Activated T-cell treated with anti-CD3 and anti-CD28 coated beads for 48 hours (primary cell): Measurements from ENCODE around the gene KCTD21.
"Not testable (repeated sequence)": the region's sequence is repeated elsewhere in the genome, so short reads cannot be mapped to it uniquely, and the experiment has no call there.

ENCODE experiments used
- DNase-seq: peaks from one replicate; pipeline ENCODE4 v3.0.0-alpha.2; 2020; ENCODE audit warnings: low read depth

Gene KCTD21, protein sequence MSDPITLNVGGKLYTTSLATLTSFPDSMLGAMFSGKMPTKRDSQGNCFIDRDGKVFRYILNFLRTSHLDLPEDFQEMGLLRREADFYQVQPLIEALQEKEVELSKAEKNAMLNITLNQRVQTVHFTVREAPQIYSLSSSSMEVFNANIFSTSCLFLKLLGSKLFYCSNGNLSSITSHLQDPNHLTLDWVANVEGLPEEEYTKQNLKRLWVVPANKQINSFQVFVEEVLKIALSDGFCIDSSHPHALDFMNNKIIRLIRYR

GRCh38 chr11:78188286-78189173 is at the start of gene KCTD21, which contains the start of gene USP35:
KCTD21 (minus strand) TSS chr11:78188626; CDS start chr11:78174554, 14,072 bp downstream.
USP35 (plus strand) TSS chr11:78188919; CDS start chr11:78196246, 7,327 bp downstream.
- peak; percentile 92 for DNase-seq

- DNase-seq, result no peak
These were observed 49.0 kb upstream of the KCTD21 start for GRCh38 chr11:78237293-78238046.

DNA sequence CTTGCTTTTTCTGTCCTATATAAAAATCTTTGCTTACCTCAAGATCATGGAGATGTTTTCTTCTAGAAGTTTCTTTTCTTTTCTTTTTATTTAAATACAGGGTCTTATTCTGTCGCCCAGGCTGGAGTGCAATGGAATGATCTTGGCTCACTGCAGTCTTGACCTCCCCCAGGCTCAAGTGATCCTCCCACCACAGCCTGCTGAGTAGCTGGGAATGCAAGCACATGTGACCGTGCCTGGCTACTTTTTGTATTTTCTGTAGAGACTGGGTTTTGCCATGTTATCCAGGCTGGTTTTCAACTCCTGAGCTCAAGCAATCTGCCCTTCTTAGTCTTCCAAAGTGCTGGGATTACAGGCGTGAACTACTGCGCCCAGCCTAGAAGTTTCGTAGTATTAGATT is 45.6 kb upstream of the KCTD21 start:
- DNase-seq, result no peak

DNA sequence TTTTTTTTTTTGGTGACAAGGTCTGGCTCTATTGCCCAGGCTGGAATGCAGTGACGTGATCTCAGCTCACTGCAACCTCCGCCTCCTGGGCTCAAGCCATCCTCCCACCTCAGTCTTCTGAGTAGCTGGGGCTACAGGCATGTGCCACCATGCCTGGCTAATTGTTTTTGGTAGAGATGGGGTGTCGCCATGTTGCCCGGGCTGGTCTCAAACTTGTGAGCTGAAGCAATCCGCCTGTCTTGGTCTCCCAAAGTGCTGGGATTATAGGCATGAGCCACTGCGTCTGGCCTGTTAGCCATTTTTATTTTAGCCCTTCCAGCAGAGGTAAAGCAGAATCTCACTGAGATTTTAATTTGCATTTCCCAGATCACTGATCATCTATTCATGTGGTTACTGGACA is 44.6 kb upstream of the KCTD21 start:
- not testable (repeated sequence) for DNase-seq

DNA sequence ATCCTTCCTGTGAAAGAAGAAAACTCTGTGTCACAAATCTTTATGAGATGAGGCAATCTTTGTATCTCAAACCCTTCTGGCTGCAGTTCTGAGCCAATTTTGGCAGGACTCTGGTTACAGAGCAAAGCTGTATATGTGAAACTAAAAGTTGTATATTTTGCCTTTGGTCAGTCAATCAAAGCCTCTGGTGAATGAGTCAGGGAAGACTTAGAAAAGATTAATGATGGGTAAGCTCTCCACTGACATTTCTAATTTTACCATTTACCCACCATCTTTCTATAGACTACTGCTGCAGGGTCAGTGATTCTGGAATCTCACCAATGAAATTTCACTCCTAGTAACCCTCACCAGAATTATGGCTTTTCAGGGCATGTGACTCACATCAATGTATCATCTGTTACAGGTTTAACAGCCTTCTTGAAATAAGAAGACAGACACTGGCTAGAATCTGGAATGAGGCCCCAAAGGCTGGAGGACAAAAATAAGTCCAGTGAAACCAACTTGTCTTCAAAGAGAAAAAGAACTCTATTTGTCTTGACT is 43.6 kb upstream of the KCTD21 start:
- no peak for DNase-seq

- DNase-seq, result no peak
These were observed 41.9 kb upstream of the KCTD21 start for GRCh38 chr11:78230161-78230877.

GRCh38 chr11:78229106-78229505 is 40.7 kb upstream of the KCTD21 start:
- DNase-seq, result no peak

DNA sequence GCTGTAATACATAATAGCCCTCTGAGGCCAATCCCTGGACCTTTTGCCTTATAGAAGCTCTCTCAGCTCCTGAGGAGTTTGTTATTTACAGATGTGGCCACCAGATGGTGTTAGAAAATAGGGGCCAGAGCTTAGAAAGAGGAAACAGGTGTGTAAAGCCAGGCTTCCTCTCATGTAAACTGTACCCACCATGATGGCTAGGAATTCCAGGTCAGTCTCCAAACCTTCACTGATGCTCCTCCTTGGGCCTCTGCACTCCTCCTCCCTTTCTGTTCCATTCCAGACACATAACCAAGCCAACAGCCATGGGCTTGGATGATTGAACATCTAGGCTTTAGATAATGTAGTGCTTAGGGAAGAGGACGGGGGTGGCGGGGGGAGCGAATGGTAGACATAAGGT is 40.0 kb upstream of the KCTD21 start:
- no peak for DNase-seq

GRCh38 chr11:78227921-78228320 is 39.5 kb upstream of the KCTD21 start:
- no peak for DNase-seq

GRCh38 chr11:78226684-78227680 is 38.6 kb upstream of the KCTD21 start:
- no peak for DNase-seq

DNA sequence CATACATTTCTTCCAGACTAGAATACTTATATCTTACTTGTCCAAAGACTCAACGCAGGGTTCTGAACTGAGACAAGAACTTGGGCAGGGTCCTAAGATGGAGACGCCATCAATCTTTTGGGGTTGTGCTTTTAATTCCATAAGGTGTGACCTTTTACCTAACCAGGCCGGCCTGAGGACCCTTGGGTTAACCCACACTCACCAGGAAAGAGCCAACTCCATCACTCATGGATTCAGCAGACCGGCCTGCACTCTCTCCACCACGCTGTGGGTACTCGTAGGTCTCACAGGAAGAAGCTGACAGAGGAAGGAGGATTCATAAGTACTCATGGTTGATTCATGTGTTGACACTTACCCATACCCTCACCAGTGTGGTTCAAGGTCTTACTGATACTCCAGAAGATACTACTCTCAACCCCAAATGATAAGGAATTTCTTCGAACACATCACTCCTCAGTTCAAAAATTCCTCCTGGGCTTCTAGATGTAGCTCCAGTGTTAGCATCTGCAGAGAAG is 36.5 kb upstream of the KCTD21 start:
- no peak for DNase-seq

DNA sequence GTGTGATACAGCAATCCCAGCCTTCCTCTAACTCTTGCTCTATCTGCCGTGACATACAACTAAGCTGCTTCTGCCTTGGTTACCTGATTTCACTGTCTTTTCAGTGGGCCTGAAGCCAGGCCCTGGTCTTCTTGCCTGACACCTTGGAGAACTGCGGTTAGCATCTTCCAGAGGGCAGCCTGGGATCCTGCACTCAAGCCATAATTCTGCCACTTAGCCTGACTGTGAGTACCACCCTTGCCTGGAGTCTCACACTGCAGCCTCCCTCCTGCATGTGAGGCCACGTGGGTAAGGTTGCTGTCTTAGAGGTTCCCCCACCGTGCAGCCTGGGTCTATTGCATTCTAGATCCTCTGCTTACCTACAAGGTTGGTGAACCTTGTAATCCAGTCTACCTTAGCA is 36.1 kb upstream of the KCTD21 start:
- DNase-seq, result no peak

GRCh38 chr11:78223320-78223954 is 35.0 kb upstream of the KCTD21 start:
- DNase-seq, result no peak

DNA sequence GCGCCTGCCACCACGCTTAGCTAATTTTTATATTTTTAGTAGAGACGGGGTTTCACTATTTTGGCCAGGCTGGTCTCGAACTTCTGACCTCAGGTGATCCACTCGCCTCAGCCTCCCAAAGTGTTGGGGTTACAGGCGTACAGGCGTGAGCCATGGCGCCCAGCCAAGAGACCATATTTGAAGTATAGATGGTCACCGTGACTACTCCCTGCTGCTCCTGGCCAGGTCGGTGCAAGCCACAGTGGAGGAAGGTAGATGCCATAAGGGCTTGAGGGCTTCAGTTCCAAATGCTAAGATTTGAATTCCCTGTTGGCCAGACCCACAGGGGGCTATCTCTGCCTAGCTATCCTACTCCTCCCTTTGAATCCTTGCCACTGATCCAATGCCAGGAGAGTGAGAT is 34.3 kb upstream of the KCTD21 start:
- DNase-seq, result not testable (repeated sequence)

GRCh38 chr11:78221396-78222315 is 33.2 kb upstream of the KCTD21 start:
- DNase-seq, result no peak

DNA sequence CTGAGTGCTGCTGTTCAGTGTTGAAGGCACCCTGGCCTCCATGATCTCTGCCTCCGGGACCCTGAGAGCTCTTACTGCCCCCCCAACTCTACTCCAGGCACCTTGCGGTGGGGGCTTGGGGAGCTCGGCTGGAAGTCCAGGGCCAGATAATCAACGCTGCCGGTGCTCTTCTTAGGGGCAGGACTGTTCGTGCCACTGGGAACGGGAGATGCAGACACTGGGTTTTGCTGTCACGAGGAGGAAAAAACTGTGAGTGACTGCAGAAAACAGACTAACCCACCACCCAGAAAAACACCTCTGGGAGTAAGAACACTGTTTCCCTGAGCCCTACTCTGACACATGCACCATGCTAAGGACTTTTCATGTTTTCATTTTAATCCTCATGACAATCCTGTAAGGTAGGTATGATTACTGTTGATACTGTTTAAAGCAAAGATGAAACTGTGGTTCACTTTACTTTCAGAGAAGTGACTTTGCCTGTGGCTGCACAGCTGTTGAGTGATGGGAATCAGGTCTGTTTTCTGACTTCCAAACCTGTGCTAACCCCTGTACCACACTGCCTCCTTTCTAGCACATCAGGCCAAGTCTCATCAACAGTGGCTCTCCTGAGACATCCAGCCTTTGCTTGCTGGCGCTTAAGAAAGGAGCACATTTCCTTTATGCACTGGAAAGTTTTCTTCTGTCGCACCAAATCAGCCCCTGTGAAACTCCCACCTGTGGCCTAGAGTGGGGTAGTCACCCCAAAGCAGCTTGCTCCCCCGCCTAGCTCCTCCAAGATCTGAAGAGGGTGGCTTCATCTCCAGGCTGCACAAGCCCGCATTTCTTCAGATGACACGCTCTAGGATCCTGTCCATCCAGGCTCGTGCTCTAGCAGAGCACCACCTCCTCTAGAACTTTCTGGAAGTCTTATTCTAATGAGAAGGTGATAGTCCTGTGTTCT is 32.1 kb upstream of the KCTD21 start:
- DNase-seq, result no peak

DNA sequence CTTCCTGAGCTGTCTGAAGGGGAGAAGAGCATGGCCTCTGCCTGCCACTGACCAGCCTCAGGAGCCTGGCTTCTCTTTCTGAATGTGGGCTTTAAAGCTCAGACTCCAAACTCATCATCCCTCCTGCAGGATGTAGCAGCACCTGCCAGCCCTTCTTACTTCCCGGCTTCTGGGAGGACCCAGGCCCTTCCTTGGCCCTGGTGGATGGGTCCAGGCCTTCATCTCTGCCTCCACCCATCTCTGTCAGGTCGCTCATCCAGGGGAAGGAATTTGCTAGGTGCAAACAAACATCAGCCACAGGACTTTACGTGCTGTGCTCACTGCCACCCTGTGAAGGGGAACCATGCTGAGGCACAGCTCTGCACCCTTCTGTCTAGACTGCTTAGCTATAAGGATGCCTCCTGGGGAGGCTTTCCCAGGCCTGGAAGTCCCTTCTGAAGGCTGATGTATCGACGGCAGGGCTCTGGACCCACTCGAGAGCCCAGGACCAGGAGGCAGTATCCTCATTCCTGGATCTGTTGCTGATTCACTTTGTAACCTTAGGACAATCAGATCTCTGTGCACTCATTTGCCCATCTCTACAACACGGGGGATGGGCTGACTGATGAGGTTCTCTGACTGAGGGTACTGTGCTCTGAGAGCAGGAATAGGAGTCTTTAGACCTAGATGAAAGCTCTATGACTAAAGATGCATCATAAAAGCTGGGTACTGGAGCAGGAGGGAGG is 31.2 kb upstream of the KCTD21 start:
- no peak for DNase-seq
